NCI-H510A (cell line): ENCODE measurements around the gene MYT1.
"Not testable (repeated sequence)": the region's sequence is repeated elsewhere in the genome, so short reads cannot be mapped to it uniquely, and the experiment has no call there.

Source experiments
- DNase-seq: peaks from one replicate; lab custom pipeline; 2025; lab: John Stamatoyannopoulos, UW

MYT1 gene

GRCh38 chr20:64234291-64234791, 70.1 kb downstream of the MYT1 start:
- no peak for DNase-seq

- DNase-seq: not testable (repeated sequence)
Observed at GRCh38 chr20:64234921-64235565, 70.8 kb downstream of the MYT1 start.

- DNase-seq: no peak
Observed at GRCh38 chr20:64236137-64237088, 72.2 kb downstream of the MYT1 start.

GRCh38 chr20:64237316-64237715, 73.1 kb downstream of the MYT1 start:
- no peak for DNase-seq

GRCh38 chr20:64238115-64238825, 74.0 kb downstream of the MYT1 start:
- no peak for DNase-seq

GRCh38 chr20:64238851-64239387, 74.7 kb downstream of the MYT1 start:
- no peak for DNase-seq

- no peak for DNase-seq
Observed at GRCh38 chr20:64239449-64240242, 75.4 kb downstream of the MYT1 start.

- no peak for DNase-seq
Observed at GRCh38 chr20:64240243-64241015, 76.2 kb downstream of the MYT1 start.

GRCh38 chr20:64241061-64241460, 76.8 kb downstream of the MYT1 start:
- DNase-seq: no peak

GRCh38 chr20:64242003-64242796, 77.9 kb downstream of the MYT1 start:
- no peak for DNase-seq

GRCh38 chr20:64242797-64243475, 78.7 kb downstream of the MYT1 start:
- DNase-seq: no peak

GRCh38 chr20:64244281-64244805, 80.1 kb downstream of the MYT1 start:
- DNase-seq: no peak

- no peak for DNase-seq
Observed at GRCh38 chr20:64244870-64245603, 80.8 kb downstream of the MYT1 start.

- no peak for DNase-seq
Observed at GRCh38 chr20:64245746-64246595, 81.7 kb downstream of the MYT1 start.

- no peak for DNase-seq
Observed at GRCh38 chr20:64246616-64247306, 82.5 kb downstream of the MYT1 start.

- DNase-seq: no peak
Observed at GRCh38 chr20:64247307-64247618, 83.0 kb downstream of the MYT1 start.
